HG02870 (cell line): ENCODE measurements around the gene CTBP2.

Experiments used
- ATAC-seq: cut with Tn5 transposase; IDR thresholded peaks from one replicate; pipeline ENCODE4 v1.9.1; 2021; ENCODE audit warnings: mild to moderate bottlenecking, moderate library complexity; ENCODE audit not compliant: unreplicated experiment

CTBP2 gene

DNA sequence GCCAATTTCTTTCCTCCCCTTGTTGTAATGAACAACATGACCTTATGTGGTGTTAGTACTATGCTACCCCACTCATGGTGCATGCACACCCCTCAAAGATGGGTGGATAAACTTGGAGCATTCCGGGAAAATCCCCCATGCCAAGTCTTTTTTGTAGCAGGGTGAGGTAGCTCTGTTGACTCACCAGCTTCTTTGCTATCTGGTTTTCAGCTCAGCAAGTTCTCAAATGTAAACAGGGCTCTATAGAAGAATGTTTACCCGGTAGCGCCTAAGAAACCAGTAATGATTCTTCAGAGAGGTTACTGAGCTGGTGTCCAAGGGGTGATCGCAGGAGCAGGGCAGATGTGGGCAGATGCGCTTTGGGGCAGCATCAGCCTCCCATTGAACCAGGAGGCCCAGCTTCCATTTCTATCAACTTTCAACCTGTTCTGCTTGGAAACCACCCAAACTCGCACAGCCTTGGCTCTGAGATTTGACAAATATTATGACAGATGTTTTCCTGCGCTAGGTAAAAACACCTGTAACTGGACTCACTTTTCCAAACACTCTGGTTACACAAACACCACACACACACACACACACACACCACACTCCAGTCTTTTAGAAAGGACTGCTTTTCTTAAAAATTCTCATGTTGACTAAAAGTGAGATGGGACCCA is 130.7 kb downstream of the CTBP2 start:
- no peak for ATAC-seq

DNA sequence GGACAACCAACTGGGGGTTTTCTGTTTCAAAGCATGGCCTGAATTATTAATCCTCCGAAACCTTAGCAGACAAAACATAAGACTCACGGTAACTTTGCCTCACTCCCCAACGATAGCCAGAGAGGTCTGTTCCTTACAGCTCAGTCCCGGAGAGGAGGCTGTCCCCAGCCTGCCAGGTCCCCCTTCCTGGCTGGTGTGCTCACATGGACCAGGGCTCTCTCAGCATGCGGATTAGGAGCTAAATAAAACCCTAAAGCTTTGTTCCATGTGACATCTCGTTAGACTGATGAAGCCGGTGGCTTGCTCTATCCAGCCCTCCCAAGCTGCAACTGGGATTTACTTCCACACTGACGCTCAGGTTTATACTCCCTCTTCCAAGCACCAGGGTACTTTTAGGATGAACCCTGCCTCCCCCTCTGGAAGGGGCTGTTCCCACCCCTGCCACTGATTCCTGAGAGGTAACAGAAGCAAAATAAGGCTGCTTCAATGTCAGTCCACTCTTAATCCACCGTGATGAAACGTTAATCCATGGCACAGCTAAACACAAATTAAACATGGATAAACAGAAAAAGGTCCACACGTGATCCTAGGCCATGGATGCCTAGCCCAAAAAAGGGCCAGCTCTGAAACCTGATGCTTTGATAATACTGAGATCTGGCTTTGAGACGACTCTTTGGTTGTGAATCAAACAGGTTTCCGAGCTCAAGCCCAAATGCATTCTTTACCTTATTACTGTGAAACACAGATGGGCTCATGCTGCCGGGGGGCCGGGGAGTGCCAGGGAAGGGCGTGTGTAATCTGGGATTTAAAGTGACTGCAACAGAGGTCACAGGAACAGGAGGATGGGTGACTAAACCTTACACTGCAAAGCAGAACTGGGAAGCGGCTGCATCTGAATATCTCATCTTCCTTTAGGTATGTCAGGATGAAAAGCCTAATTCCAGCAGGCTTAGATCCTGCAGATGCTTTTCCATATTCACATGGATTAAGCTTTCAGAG is 132.2 kb downstream of the CTBP2 start:
- no peak for ATAC-seq

DNA sequence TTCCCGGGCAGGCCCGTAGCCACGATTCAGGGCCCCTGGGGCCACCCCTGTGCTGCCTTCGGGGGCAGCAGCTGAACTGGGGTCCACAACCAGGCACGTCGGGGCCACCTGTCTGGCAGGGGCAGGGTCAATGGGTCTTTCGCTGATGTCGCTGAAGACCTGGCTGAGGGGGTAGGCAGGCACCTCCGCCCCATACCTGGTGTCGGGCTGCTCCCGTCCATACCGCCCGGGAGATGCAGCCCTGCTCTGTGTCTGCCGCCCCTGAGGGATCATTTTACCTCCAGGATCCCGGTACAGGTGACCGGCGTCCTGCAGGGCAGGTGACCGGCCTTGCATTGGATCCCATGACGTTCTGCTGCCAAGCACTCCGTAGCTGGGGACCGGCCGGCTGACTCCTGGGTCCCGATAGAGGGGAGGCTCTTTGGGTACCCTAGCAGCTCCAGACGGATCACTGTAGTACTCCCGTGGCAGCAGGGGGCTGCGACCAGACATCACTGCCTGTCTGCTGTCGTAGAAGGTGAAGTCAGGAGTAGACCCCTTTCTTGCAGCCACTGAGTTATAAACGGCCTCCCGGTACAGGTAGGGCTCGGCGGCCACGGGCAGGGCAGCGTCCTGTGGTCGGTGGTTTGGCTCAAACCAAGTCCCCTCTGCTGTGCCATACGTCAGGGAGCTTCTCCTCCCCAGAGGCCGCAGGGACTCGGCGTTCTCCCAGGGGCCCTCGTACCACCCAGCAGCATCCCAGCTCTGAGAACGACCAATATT is 133.2 kb downstream of the CTBP2 start:
- no peak for ATAC-seq

DNA sequence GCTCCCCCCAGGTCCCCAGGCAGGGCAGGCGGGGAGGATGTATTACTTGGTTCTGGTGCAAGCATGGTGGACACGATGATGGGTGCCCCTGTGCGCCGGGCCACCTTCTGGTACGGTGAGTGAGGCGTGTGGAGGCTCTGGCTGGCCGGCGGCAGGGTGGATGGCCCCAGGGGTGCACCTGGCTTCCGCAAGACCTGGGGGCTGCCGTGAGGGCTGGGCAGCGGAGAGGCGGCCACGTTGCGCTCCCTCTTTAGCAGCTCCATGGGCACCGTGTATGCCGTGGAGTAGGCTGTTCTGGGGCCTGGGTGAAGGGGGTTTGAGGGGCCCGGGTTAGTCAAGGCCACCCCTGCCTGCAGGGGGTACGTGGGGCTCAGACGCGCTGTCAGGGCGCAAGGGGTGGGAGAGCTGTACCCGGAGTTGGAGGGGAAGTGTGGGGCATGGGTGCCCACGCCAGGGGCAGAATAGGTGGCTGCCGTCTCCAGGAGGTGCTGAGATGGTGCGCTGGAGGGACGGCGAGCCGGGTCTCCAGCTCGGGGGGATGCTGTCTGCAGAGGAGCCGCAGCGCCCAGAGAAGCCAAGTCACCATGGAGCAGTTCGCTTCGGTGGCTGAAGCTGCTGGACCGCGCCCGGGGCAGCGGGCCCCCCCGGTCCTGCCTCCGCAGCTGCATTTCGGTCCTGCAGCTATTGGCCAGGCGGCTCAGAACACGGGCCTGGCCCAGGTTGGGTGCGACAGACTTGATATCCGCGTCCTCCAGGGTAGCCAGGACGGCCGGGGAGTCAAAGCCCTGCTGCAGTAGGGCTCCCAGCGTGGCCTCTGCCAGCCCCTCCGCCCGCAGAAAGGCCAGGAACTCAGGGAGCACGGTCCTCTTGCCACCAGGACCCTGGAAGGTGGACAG is 134.1 kb downstream of the CTBP2 start:
- ATAC-seq: no peak

DNA sequence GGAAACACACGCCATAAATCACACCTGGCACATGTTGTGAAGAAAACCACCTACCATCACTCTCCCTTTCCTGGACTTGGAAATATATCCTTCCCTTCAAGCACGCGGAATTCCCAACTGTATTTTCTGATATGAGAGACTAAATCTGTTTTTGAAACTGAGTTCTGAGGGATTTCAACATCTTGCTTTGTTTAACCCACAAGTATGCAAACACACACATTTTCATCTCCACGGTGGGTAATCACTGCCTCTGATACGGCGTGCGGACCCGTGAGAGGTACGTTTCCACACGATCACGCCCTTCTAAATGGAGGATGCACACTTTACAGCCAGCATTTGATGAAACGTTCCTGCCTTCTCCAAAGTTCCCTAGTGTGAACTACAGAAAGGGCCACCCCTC is 135.0 kb downstream of the CTBP2 start:
- ATAC-seq: no peak

DNA sequence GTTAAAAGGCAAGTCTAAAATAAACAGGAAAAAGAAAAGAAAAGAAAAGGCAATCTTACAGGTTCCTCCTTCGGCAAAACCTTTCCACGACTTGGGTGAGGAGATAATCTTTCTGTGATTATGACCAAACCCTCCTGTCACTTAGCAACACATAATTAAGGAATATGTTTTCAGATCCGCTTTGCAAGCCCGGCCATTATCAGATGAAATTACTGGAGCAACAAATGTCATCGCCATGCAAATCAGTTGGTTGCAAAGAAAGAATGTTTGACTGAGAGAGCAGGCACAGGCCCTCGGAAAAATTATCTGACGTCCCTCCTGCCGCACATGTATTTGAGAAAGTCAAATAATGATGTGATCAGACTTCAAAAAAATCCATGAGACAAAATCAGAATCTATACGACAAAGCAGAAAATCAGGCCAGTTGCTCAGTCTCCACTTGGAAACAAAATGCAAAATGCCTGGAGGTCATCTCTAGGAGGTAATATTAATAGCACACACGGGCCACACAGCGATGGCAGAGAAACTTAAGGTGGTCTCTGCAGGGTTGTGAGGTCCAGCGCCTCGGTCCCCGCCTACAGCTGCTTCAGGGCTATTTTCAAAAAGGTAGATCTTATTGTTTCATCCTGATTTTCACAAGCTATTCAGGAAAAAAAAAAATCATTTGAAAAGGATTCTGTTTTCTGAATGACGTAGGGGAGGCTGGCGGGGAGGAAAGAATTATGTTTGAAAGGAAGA is 135.7 kb downstream of the CTBP2 start:
- no peak for ATAC-seq

DNA sequence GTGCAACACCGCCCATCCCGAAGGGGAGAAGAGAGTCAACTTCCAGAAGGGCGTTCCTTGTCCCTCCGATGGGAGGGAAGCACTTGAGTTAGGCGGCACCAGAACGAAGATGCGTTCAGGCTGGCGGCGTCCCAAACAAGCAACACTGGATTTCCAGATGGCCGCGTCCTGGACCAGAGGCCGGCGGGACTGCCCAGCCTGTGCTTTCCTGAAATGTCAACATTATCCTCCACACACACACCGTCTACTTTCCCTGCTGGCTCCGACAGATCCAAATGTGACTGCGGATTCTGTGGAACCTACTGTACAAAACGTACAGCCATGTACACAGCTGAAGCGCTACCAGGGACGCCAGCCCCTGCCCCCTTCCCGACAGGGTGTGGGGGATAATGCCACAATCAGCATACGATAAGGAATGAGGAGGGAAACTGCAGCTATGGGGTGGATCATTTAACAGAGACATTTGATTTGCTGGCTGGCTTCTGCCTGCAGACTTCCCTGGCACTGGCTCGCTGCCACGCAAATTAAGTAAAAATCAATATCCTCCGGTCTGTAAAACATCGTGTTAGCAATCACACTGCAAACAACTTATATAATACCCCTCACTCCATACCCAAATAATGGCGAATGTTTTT is 136.4 kb downstream of the CTBP2 start:
- ATAC-seq: no peak

DNA sequence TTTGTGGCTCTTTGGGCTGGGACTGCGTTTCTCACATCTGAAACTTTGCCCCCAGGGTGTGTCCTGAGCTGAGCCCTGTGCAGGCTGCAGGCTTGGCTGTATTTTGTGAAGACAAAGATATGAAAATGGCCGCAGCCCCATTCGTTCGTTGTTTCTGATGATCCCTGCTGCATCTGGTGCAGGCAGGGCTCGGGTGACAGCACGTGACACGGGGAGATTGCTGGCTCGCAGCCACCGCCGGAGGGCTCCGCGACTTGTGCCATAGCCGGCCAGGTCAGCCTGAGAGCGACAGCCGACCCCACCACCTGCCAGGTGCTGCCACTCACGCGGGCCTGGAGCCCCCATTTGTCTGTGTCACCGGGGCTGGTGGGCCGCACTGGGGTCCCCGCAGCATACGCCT is 137.1 kb downstream of the CTBP2 start:
- ATAC-seq: no peak

DNA sequence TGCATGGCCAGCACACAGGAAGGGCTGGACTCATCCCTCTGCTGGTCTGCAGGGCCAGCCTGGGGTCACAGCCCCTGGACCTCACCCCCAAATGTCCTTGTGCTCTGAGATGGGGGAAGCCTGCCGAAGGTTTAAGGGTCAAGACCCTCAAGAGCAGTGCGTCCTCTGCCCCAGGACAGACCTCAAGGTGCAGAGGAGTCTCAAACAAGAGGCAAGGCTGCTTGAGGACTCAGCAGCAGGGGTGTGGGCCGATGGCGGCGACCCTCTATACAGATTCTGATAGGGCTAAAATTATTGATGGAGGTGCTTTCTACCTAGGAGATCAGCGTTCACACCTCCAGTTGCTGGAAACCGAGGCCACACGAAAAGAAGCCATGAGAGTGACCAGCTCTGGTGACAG is 137.7 kb downstream of the CTBP2 start:
- no peak for ATAC-seq

DNA sequence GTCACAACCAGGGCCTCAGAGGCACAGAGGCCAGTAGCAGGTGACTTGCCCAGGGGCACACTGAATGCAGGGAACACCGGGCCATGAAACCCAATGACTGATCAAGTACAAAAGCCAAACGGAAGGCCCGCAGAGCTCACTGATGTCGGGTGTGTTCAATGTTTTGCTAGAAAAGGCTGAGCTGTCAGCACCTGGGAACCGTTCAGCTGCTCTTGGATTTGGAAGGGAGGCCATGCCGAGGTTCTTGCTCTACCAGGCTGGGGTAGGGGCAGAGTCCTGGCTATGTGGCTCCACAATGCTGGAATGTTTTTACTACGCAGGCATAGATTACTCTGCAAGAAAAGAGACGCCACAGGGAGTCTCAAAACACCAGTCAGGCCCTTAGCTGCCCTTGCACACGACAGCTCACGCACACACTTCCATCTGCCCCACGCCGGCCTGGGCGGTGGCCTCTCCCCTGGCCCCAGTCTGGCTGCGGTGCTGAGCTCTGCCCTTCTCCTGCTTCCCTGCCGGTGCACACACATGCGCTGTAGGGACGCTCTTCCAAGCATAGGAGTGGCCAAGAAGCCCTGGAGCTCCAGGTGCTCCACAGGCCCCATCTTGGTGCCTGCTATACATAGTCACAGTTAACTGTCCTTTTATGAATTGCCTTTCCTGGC is 138.5 kb downstream of the CTBP2 start:
- ATAC-seq: no peak

DNA sequence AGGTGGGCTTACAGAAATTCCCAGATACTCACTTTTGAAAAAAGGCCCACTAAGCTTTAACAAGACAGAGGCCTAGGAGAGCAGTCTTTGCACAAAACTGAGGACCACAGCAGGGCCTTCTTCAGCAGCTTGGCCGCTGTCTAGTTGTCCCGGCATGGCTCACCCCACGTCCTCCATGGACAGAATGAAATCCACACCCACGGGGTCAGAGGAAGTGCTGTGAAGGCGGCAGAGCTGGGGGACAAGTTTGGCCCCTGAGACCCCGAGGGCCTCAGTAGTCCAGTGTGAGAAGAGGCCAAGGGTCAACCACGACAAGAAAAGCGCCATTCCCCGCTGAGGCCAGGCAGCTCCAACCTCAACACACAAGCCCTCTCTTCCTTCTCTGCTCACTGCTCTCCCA is 139.5 kb downstream of the CTBP2 start:
- ATAC-seq: no peak

DNA sequence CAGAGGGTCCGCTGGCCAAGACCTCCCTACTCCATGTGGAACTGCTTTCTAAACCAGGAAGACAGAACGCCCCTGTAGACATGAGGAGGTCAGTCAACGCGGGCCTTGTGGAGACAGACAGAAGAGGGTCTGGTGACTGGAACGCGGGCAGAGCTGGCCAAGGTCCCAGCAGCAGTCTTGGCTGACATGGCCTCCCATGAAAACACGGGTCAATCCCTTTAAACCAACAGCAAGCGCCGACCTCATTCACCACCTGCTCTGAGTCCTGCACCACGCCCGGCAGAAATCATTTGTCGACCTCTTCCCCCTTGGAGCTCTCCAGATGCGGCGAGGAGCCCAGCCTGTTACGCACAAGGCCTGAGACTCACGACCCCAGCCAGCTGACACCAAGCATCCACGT is 140.0 kb downstream of the CTBP2 start:
- ATAC-seq: no peak

DNA sequence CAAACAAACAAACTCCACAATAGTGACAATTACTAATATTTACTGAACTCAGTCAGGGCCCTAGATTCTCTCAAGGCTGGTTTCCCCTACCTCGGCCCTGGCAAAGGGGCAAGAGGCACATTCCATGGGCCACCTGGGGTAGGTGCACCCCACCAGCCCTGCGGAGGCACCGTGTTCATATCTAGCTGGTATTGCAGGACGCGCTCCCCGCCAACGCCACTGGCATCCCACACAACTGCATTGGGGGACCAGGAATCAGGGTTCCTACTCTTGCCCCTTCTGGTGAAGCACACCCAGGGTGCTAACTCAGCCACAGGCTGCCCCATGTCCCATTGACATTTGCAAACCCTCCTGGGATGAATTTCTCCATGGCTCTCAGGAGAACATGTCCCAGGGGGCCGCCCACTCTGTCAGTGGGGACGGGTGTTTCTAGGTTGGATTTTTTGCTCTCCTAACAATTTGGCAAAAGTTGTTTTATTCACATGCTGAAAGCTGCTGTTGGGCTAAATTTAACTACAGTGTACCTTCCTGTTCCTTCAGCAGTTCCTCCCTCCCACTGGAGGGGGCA is 141.7 kb downstream of the CTBP2 start:
- no peak for ATAC-seq

DNA sequence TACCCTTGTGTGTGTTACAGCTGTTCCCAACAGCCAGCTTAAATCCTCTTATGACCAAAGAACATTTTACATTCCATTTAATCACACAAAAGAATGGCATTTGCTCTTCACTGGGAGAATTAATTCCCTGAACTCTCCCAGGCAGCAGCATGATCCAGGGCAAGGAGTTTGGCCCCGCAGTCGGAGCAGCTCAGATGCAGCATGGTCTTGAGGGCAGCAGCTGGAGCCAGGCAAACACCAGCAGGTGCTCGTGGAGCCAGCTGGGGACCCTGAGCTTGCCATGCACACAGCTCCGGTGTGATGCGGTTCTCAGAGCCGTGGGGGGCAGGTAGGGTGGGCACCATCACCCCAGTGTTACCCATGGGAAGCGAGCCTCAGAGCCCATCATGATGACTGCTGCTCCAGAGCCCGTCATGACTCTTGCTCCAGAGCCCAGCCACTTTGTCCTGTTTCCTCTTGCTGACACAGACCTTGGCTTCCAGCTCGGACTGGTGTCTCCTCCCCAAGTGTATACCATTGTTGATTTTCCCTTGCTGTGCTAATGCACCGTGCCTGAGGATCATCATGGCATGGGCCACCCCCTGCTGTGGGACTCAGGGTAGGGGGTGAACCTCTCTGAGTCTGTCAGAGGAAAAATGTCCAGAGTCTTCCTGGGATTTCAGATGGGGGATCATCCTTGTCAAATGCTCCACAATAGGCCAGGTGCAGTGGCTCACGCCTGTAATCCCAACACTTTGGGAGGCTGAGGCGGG is 142.6 kb downstream of the CTBP2 start:
- no peak for ATAC-seq

DNA sequence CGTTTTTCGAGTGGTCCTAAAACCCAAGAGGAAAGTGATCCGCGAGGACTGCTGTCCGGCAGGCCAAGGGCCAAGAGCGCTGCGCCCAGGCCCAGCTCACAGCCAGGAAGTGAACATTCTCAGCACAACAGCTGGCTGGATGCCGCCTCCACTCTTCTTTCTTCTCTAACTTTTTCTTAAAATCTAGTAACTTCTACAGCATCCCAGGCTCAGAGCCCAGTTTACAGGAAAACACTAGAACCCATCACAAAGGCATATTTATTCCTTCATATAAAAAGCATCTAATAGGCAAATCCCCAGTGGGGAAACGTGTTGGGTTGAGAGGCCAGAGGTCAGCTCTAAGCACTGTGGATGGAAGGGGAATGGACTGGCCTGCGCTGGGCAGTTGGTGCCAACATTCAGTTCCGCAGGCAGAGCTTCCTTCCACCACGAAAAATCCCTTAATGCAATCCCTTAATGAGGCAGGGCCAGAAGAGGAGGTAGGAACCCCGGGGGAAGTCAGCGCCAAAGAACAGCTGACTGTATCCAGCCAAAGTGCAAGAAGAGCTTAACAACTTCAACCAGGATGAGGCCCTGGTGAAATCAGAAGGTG is 143.7 kb downstream of the CTBP2 start:
- ATAC-seq: no peak

DNA sequence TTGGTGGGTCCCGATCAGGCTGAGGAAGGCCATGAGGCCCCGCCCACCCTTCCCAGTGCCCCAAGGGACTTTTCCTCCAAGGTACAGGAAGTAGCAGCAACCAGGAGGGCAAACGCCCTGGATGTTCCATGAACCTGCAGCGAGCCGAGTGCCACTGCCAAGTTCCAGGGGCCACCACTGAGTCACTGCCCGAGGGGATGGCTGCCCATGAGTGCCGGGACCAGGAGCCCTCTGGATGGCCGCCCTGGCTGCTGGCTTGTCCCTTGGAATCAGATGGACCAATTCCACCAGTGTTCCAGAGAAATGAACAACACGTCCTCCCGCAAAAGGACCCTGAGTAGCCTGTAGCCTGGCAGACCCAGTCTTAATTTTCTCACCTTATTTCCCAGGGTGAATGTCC is 144.2 kb downstream of the CTBP2 start:
- ATAC-seq: no peak

DNA sequence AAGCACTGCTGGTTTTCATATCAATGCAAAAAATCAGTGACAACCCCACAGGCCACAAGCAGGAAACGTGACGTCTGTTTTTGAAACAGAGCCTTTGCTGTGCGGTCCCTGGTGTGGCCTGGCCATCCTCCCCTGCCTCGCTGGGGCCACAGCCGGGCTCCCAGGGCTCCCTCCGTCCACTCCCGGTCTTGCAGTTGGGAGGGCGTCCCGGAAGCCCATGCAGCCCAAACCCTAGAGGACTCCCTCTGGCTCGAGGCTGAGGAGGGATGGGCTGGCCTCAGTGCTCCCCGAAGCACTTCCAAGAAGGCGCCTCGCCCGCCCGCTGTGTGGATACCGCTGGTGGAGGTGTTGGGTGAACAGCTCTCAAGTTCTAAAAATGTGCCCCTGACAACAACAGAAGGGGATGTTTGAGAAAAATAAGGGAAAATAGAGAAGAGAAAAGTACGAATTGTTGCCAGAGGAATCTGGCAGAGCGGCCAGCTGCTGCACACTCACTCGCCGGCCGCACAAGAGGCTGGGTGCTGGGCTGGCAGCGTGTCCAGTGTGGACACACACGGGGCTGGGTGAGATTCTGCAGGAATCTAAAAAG is 144.9 kb downstream of the CTBP2 start:
- ATAC-seq: no peak
